Fibroblast of gingiva (primary cell): ENCODE results near the gene HOXA7.
A peak's percentile ranks its signal among the peaks of the same experiment; 100 is the strongest.

Experiments used
- DNase-seq: peaks from one replicate; pipeline ENCODE4 v3.0.0-alpha.2; 2011; ENCODE audit warnings: low read depth

Gene HOXA7

DNA sequence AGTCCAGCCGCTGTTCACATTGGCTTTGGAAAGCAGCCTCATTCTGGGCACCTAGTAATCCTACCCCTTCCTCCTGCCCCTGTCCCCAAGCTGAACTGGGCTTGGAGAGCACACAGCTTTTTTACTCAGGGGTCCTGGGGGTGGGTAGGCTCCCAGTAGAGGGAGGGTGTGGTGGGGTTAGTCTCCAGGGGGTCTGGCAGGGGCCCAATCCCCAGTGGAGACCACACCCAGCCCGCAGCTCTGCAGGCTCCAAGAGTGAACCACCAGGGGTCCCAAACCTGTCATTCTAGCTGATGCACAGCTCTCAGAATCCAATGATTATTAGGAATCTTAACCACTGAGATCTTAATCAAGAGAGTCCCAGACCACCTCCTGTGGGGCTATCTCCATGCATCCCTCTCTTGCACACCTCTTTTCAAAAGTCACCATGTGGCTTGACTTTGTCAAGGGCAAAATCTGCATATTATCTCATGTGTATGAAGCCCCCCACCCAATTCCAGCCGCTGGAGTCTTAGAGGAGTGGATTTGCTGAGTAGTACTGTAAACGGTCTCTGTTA is 25.9 kb upstream of the HOXA7 start:
- no peak for DNase-seq

- DNase-seq = no peak
Measured at GRCh38 chr7:27181795-27182275, 25.4 kb upstream of the HOXA7 start.

DNA sequence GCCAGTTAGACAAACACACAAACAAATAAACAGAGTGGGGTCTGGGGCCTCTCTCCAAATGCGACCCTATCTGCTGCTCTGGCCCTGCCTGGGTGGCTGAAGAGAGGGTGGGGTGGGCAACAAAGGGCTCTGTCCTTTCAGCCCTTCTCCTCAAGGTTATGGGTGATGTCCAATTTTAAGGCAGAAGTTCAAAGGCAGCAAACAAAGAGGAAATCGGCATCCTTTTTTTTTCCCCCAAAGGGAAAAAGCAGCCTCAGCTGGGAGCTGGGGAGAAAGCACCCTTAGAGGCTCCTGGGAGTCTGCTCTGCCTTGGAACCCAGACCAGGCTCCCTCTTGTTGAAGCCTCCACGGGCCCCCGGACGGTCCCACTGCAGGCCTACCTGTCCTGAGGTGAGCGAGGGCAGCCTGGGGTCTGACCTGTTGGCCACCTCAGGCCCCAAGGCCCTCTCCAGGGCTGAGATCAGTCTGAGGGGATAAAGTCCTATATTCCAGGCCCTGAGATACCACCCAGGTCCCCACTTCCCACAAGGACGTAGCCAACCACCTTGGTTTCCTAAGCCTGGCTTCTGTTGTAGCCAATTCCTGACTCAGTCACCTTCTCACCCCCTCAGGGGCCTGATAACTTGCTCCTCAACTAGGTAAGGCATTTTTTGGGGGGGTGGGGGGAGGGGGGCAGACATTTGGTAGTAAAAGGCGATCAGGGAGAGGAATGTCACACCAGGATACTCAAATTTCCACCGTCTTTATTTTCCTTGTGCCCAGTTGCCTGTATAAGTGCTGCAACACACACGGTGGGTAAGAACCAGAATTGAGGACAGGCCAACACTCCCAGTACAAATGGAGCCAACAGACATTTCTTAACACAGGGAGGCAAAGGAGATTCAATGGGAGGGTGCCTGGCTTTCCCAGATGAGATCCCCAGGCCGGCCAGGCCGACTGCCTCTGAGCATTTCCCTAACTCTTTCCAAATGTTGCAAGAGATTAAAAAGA is 24.3 kb upstream of the HOXA7 start:
- DNase-seq = no peak

DNA sequence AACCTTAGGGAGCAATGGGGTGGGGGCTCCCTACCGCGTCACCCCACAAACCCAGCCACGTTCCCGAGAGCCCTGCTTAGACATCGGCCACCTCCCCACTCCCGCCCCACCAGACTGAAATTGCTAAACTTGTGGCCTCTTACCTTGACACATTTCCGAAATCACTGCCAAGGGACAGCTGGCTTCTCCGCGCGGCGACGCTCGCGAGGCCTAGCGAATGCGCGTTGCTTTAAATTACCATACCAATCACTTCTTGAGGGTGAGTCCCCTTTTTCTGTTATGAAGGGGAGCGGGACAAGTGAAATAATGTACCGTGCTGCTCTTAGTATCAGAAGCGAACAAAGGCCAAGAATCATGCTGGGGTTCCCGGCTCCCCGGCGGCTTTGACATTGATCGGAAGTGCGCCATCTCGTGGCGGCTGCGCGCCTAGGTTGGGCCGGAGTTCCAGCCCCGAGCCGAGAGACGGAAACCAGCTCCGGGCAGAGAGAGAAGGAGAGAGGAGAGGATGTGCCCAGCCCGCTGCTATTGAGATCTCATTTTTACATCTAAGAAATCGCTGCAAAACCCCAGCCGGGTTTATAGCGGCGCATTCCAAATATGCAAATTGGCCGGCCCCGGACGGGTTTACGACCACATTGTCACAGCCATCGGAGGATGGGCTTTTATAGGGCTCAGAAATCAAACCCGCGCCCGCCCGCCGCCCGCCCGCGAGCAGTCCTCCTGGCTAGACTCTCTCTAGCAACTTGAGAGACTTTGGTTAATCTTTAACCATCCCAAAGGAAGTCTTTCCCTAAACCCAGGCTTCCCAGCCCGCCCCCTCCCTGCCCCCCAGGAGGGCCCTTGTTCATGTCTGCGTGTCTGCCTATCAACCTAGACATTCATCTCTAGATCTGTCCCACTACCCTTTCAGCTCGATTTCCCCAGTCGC is 23.3 kb upstream of the HOXA7 start:
- DNase-seq = peak; percentile 20

- DNase-seq = no peak
Measured at GRCh38 chr7:27179030-27179429, 22.6 kb upstream of the HOXA7 start.

DNA sequence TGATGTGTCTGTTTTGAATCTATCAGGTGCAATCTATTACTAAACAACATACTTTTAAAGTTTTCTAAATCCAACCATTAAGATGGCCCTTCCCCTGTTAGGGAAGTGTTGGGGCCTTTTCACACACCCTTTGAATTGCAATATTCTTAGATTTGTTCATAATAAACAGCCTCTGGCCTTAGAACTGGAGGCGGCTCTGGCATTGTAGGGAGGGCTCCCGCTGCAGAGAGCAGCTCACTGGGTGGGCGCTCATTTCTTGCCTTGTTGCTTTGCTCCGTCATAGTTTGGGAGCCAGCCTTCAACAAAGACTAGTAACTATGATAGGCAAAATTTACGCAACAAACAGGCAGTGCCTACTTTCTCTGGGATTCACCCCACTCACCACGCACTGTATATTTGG is 21.9 kb upstream of the HOXA7 start:
- no peak for DNase-seq

DNA sequence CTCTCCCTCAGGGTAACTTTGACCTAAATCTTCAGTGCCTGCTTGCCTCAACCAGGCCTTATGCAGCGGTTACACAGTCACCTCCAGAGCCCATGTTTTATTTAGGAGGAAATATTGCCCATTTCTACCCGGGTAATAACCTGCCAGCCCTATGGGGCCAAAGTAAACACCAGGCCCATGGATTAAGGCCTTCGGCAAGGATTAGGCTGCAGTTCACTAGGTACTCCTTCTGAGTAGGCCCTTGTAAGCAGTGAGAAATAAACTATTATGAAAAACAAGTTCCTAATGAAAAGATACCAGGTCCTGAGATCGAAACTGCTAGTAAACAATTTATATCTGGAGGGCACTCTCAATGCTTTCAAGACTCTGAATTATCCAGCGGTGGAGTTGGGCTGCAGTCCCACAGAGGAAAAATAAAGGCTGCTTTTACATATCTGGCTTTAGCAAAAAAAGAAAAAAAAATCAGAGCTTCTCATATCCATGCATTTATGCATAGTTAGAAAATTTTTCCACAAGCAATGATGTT is 21.4 kb upstream of the HOXA7 start:
- DNase-seq = no peak

DNA sequence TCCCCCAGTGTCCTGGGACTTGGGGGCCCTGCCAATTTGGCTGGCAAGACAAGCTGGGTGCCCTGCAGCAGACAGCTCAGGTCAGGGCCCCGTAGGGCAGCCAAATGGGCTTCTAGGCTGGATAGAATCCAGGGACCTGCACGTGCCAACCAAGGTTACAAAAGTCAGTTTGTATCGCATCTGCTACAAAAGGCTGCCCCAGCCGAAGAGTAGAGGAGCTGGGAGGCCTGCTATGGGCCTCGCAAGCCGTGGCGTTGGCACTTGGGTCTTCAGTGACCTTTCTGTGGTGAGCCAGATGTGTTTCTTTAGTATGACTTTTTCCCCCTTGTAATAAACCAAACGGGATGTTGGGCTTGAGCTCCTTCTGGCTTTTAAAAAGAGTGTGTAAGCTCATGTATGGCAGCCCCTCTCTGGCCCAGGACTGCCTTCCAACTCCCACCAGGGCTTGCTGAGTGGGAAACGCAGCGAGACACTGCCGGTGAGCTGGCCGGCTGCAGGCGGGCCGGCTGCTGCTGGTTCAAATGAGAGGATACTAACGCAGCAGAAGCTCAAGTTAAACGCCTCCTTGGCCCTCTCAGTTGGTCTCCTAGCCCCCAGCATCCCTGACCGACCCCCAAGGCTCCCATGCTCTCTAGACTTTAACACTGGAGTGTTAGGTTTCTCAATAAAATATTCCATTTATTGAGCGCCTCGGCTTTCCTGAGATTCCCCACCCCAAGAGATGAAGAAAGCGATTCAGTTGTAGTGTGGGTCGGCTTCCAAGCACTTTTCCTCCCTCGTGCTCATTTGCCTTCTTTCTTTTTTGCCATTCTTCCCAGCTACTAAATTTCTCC is 20.7 kb upstream of the HOXA7 start:
- no peak for DNase-seq

GRCh38 chr7:27176524-27176845 is 20.0 kb upstream of the HOXA7 start:
- DNase-seq = no peak

DNA sequence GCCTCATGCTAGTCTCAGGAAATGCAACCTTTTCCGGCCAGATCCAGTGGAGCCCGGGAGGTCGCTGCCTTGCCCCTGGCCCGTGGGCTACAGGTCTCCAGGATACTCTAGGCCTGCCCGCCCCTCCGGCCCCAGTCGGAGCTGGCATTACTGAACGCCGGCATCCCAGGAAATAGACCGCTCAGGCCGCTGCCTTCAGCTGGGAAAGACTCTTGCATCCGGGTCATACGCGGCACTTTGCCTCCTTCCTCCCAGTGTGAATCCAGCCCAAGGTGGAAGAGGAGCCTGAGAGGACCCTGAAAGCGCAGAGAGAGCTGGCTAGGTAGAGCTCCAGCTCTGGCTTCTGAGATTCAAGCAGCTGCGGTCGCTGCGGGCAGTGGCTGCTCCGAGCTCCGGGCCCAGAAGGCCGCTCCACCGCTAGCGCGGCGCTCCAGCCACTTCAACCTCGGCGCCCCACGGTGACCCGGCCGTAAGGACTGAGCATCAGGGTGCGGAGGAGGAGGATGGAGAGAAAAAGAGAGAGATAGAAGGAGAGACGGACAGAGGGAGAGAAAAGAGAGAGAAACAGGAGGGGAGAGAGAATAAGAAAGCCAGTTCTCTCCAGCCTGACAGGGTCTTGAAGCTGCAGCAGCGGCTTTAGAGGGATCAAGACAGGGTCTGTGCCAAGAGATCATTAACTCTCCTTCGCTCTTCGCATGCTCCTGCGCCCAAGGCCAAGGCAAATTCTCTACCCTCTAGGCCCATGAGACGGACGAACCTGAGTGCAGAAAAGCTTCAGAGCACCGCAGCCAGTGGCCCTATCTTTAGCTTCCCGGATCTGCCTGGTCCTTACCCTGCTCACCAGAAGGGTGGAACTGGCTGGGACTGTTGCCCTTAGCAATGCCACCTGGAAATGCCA is 19.4 kb upstream of the HOXA7 start:
- DNase-seq = no peak

DNA sequence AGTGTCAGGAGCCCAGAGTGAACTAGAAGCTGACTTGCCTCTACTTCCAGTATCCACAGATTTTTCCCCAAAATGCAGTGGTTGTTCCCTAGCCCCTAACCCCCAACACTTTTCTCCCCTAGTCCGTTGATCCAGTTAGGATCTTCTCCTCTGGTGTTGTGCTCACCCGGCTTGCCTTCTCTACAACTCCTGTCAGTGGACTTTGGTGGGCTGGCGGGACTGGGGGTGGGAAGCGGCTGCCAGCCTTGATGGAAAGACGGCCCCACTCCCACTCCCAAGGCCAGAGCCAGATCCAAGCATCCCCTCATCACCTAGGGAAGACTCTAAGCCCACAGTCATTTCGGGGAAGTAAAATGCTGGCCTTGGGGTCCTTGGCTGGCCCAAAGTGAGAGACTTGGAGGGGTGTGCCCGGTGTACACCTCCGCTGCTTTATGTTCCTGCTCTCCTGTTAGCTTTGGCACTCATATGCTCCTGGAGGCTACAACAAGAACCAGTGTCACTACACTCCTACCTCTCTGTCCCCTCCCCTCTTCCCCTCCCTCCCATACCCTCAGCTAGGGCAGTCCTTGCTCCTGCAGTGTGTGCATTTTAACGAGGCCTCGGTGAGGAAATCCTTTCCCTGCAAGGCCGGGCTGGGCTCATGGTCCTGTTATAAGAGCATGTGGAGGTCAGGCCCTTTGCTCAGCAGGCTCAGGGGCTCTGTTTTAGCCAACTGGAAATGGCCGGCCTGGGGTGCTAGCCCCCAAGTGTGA is 18.6 kb upstream of the HOXA7 start:
- DNase-seq = no peak

- DNase-seq = no peak
Measured at GRCh38 chr7:27173956-27174873, 17.7 kb upstream of the HOXA7 start, which contains the start of gene HOXA10. TSS of gene HOXA10 (minus strand) at chr7:27174320. CDS start at chr7:27174306, 14 bp downstream.

DNA sequence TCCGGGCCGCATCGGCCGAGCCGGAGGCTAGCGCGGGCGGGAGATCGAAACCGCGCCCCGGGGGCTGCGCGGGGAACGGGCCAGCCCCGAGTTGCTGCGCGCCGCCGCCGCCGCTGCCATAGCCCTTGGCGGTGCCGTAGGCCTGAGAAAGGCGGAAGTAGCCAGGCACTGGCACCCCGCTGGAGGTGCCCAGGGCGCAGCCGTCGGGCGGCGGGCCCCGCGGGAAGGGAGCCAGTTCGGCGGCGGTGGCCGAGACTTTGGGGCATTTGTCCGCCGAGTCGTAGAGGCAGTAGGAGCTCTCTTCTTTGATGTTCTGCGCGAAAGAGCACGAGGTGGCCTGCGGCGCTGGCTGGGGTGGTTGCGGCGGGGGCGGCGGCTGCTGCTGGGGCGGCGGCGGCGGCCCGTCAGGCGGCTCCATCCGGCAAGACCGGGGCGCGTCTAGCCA is 17.1 kb upstream of the HOXA7 start:
- DNase-seq = no peak

DNA sequence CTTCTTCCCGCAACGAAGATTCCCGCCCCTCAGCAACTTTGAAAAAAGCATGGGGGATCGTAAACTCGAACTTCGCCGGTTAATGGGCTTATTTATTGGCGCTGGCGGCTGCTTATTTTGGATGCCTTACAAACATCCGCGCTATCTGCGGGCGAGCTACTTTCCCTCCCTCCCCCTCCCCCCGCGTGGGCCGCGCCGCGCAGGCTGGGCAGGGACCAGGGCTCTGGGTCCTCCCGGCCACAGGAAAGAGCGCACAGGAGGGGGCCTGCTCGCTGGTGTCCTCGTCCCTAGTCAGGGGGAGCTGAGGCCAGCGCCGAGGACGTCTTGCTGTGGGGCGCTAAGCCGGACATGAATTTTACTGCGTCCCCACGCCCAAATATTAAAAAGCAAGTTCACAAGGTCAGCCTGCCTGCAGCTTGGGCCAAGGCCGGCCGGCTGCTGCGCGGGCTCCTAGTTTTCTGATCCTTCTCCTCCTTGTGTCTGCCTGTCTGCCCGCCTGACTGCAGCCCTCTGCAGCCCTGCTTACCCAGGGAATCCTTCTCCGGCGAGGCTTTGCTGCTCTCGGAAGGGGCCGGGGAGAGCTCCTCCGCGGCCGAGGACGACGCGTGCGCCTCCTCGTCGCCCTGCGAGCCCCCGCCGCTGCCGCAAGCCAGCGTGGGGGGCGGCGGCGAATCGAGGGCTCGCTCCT is 16.5 kb upstream of the HOXA7 start:
- no peak for DNase-seq

- DNase-seq = no peak
Measured at GRCh38 chr7:27172315-27172774, 15.9 kb upstream of the HOXA7 start.

DNA sequence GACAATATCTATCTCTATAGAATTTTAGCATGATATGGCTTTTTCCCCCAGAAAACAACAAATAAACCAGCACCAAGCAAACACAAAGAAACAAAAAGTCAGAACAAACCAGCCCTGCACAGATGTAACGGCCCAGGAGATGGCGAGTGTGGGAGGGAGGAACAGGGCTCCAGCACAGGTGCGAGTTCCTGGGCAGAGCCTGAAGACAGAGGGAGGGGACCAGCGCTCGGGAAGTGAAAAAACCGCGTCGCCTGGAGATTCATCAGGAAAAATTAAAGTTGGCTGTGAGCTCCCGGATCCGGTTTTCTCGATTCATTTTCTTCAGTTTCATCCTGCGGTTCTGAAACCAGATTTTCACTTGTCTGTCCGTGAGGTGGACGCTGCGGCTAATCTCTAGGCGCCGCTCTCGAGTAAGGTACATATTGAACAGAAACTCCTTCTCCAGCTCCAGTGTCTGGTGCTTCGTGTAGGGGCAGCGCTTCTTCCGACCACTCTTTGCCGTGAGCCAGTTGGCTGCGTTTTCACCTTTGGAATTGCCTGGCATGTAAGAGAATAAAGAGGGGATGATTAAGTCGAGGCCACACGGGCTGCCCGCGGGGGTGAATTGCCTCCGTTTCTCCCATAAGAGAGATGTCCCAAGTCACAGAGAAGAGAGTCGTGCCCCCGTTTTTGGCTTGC is 15.3 kb upstream of the HOXA7 start:
- no peak for DNase-seq

DNA sequence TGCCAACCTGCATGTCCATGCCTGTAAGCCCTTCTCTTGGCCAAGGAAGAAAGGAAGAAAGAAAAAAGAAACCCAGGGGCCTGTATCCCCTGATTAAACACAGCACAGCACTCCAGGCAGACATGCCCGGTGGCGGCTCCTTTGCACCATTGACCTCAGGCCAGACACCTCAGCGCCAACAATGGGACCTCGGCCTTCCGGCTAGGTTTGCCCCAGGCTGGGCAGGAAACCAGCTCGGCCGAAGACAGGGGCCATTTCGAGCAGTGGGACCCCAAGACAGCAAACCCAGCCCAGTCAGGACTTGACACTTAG is 14.8 kb upstream of the HOXA7 start:
- no peak for DNase-seq
